Ascending aorta (tissue), 2 donors: ENCODE results near the gene SH2B2. TPM values are rescaled to one million over a fixed set of nuclear protein-coding genes. Genes with fewer than 3 reads are reported as not detected.

Experiments used
- DNase-seq, 2 donors: peaks; one replicate each; pipeline ENCODE4 v3.0.0-alpha.2; 2019; ENCODE audit warnings: low spot score in 2 of 2
- H3K27ac ChIP-seq, 2 donors: fragments of 200-600 bp; sonication (generic); one replicate each; pipeline ENCODE4 v1.5.1; 2016 to 2017; ENCODE audit warnings: mild to moderate bottlenecking in 1 of 2
- H3K27me3 ChIP-seq: fragments of 200-600 bp; sonication (generic); one replicate; pipeline ENCODE4 v1.5.1; 2017
- H3K36me3 ChIP-seq, 2 donors: fragments of 200-600 bp; sonication (generic); one replicate each; pipeline ENCODE4 v1.5.1; 2016
- H3K4me1 ChIP-seq, 2 donors: fragments of 200-600 bp; sonication (generic); one replicate each; pipeline ENCODE4 v1.5.1; 2016 to 2017; ENCODE audit warnings: mild to moderate bottlenecking in 1 of 2
- H3K4me3 ChIP-seq, 2 donors: fragments of 200-600 bp; sonication (generic); one replicate each; pipeline ENCODE4 v1.5.1; 2016 to 2017; ENCODE audit warnings: mild to moderate bottlenecking in 1 of 2
- H3K9me3 ChIP-seq, 2 donors: fragments of 200-600 bp; sonication (generic); one replicate each; pipeline ENCODE4 v1.5.1; 2016
- CTCF ChIP-seq, 3 experiments: fragments of 200-600 bp in 2 of 3; fragments of 450-650 bp in 1 of 3; sonication (generic) in 2 of 3; IDR thresholded peaks; one replicate each; pipeline ENCODE4 v1.5.1; 2016 to 2019; ENCODE audit warnings: antibody characterized with exemption in 3 of 3, mild to moderate bottlenecking in 1 of 3, moderate library complexity in 1 of 3
- intact Hi-C: fragments of 100-400 bp; cut with DNase I; formaldehyde crosslinking; loops from one replicate; pipeline ENCODE4 v1.15.1; 2023
- total RNA-seq: library from RNA; depleted of rRNA; stranded (reverse); fragments of >200 nt; gene quantifications from one replicate; pipeline ENCODE4 v1.1.0, GENCODE V29; 2016

Gene SH2B2
- total RNA-seq, 1 donor from 2014 or later, result 4.2 TPM

DNA sequence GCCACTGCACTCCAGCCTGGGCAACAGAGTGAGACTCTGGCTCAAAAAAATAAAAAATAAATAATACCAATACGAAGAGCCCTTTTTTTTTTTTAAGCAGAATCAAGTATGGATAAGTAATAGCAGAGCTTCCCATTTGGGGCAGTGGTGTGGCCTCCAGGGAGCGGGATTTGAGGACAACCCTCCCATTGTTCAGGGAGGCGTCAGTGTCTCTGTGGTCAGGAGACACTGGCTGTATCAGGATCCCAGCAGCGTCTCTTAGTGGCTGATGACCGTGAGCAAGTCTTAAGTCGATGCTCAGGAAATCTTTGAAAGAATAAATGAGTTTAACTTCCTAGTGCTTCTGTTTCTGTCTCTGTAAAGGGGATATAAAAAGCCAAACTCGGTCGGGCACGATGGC, 25.2 kb upstream of the SH2B2 start:
- H3K27me3 ChIP-seq, result no peaks in the 10 kb centered on the region
- no peak for TF ChIP-seq CTCF (IDR thresholded peaks at IDR 0.05)
- intact Hi-C loops, result no loop called here

DNA sequence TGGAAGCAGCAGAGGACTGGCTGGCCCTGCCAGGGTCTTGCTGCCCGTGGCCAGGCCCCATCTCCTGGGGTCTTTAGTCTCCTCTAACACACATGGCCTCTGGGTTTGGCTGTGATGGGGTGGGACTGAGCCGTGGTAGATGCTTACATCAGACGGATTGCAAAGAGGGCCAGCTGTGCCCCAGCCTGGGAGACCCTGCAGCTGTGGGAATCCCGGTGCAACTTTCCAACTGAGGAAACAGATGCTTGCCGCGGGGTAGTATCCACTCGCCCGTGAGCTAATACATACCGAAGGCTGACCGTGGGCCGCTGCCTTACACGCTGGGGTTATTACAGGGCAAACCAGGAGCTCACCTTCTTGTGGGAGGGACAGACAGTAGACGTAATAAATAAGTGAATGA, 24.1 kb upstream of the SH2B2 start:
- TF ChIP-seq CTCF (IDR thresholded peaks at IDR 0.05), result no peak
- Histone ChIP-seq H3K27me3 (no peaks in the 10 kb centered on the region), H3K9me3 (no peaks in the 10 kb centered on the region), H3K27ac (no peak overlapping the region), H3K36me3 (no peaks in the 10 kb centered on the region), H3K4me3 (no peak overlapping the region), H3K4me1 (no peaks in the 10 kb centered on the region)
- intact Hi-C loops, result no loop called here
- DNase-seq, result no peak

More for the DNA sequence above, 25.2 kb upstream of the SH2B2 start:
- no peak overlapping the region for H3K4me3 ChIP-seq
- no peak overlapping the region for H3K27ac ChIP-seq
- DNase-seq, result no peak
- no peaks in the 10 kb centered on the region for H3K9me3 ChIP-seq
- no peaks in the 10 kb centered on the region for H3K36me3 ChIP-seq
- H3K4me1 ChIP-seq, result no peaks in the 10 kb centered on the region

DNA sequence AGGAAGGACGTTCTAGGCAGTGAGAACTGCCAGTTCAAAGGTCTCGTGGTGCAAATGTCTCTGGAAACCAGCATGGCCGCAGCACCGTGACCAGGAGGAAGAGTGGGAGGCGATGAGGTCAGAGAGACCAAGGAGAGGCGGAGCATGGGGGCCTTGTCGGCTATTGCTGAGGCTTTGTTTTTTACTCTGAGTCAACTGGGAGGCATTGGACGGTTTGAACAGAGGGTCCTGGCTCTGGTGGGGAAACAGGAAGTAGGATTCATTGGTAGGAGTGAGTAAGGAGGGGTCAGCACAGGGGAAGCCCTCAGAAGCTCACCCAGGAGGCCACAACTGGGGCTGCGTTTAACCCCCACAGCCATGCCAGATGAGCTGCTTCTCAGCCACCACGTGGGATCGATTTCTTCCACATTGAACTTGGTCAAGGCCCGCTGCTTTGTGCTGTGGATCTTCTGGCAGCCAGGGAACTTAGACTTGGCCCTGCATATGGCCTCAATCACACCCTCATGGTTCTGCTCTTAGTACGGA, 22.2 kb upstream of the SH2B2 start:
- Histone ChIP-seq H3K9me3 (no peaks in the 10 kb centered on the region), H3K4me3 (no peak overlapping the region), H3K27me3 (no peaks in the 10 kb centered on the region), H3K27ac (no peak overlapping the region), H3K4me1 (no peaks in the 10 kb centered on the region), H3K36me3 (no peaks in the 10 kb centered on the region)
- DNase-seq, result no peak
- intact Hi-C loops, result no loop called here
- TF ChIP-seq CTCF (IDR thresholded peaks at IDR 0.05), result no peak

- Histone ChIP-seq H3K4me3 (no peak overlapping the region), H3K27ac (no peak overlapping the region), H3K4me1 (no peaks in the 10 kb centered on the region), H3K27me3 (no peaks in the 10 kb centered on the region), H3K36me3 (no peaks in the 10 kb centered on the region), H3K9me3 (no peaks in the 10 kb centered on the region)
- no peak for TF ChIP-seq CTCF (IDR thresholded peaks at IDR 0.05)
- DNase-seq, result no peak
- intact Hi-C loops, result no loop called here
These were observed 20.1 kb upstream of the SH2B2 start for GRCh38 chr7:102266541-102266940.

DNA sequence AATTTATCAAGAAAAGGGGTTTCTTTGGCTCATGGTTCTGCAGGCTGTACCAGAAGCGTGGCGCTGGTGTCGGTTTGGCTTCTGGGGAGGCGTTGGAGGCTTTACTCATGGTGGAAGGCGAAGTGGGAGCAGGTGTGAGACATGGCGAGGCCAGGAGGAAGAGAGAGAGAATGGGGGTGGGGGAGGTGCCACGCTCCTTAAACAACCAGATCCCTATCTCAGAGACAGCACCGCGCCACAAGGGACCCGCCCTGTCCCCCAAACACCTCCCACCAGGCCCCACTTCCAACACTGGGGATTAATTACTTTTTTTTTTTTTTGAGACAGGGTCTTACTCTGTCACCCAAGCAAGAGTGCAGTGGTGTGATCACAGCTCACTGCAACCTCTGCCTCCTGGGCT, 18.0 kb upstream of the SH2B2 start:
- no peaks in the 10 kb centered on the region for H3K36me3 ChIP-seq
- H3K4me1 ChIP-seq, result no peaks in the 10 kb centered on the region
- no peak overlapping the region for H3K27ac ChIP-seq
- intact Hi-C loops, result no loop called here
- no peaks in the 10 kb centered on the region for H3K9me3 ChIP-seq
- no peak for TF ChIP-seq CTCF (IDR thresholded peaks at IDR 0.05)
- H3K4me3 ChIP-seq, result no peak overlapping the region
- H3K27me3 ChIP-seq, result no peaks in the 10 kb centered on the region
- no peak for DNase-seq
